ENCODE measurements around the gene B3GAT3.
A peak's percentile ranks its signal among the peaks of the same experiment; 100 is the strongest.
"Not testable (repeated sequence)": the region's sequence is repeated elsewhere in the genome, so short reads cannot be mapped to it uniquely, and the experiment has no call there.

B3GAT3 gene

GRCh38 chr11:62603776-62604299, 17.9 kb downstream of the B3GAT3 start:
- DNase-seq, result no peak

GRCh38 chr11:62603072-62603408, 18.7 kb downstream of the B3GAT3 start:
- DNase-seq, result no peak

GRCh38 chr11:62602141-62603071, 19.4 kb downstream of the B3GAT3 start:
- DNase-seq, result peak in 1 of 5 experiments; percentile 26

- peak; percentile 94 to 99 (median 99) for DNase-seq
Measured at GRCh38 chr11:62601372-62602140, 20.2 kb downstream of the B3GAT3 start, which contains the start of gene MTA2. TSS of gene MTA2 (minus strand) at chr11:62601865. CDS start at chr11:62601450, 415 bp downstream.

- DNase-seq, result peak in 3 of 5 experiments; percentile 30 to 50 (median 39)
Measured at GRCh38 chr11:62601122-62601371, 20.7 kb downstream of the B3GAT3 start.

- DNase-seq, result peak in 1 of 5 experiments; percentile 54
Measured at GRCh38 chr11:62600367-62601121, 21.2 kb downstream of the B3GAT3 start.

- peak in 1 of 5 experiments; percentile 41 for DNase-seq
Measured at GRCh38 chr11:62599901-62600300, 21.9 kb downstream of the B3GAT3 start.

- peak; percentile 76 to 100 (median 94) for DNase-seq
Measured at GRCh38 chr11:62599069-62599696, 22.6 kb downstream of the B3GAT3 start.

- DNase-seq, result no peak
Measured at GRCh38 chr11:62595124-62595523, 26.7 kb downstream of the B3GAT3 start.

GRCh38 chr11:62593434-62594044, 28.2 kb downstream of the B3GAT3 start:
- peak; percentile 40 to 87 (median 67) for DNase-seq

- DNase-seq, result no peak
Measured at GRCh38 chr11:62592989-62593421, 28.8 kb downstream of the B3GAT3 start.

GRCh38 chr11:62592146-62592815, 29.5 kb downstream of the B3GAT3 start:
- no peak for DNase-seq

- DNase-seq, result peak; percentile 79 to 100 (median 93)
Measured at GRCh38 chr11:62591448-62592145, 30.2 kb downstream of the B3GAT3 start, which contains the start of gene TUT1. TSS of gene TUT1 (minus strand) at chr11:62591523. CDS start at chr11:62591485, 38 bp downstream.

- peak in 1 of 5 experiments; percentile 54 for DNase-seq
Measured at GRCh38 chr11:62588966-62589637, 32.7 kb downstream of the B3GAT3 start.

- not testable (repeated sequence) for DNase-seq
Measured at GRCh38 chr11:62585356-62585755, 36.4 kb downstream of the B3GAT3 start.

- DNase-seq, result not testable (repeated sequence)
Measured at GRCh38 chr11:62581735-62582134, 40.1 kb downstream of the B3GAT3 start.

- DNase-seq, result no peak
Measured at GRCh38 chr11:62580959-62581715, 40.6 kb downstream of the B3GAT3 start.

- DNase-seq, result no peak
Measured at GRCh38 chr11:62579252-62579651, 42.5 kb downstream of the B3GAT3 start.

- DNase-seq, result no peak
Measured at GRCh38 chr11:62578541-62578940, 43.2 kb downstream of the B3GAT3 start.

All from T-helper 2 cell (primary cell).